Measurements from ENCODE around the gene NET1.

NET1 gene

GRCh38 chr10:5443429-5443828 is 31.1 kb downstream of the NET1 start:
- no peak for FAIRE-seq

DNA sequence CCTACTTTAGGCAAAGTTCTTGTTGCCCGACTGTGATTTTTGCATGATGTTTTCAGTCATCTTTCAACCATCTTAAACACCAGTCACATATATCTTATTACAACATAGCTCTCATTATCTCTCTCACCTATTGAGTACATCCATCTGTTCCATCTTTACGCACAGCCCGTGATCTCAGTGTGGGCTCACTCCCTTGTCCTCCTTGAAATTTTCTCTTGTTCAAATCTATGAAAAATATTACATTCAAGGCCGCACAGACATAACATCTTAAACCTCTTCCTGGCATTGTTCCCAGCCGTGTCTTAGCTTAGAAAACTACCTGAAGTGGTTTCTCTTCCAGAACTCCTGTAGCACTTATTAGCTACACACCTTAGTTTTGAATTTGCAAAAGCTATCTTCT is 32.6 kb downstream of the NET1 start:
- FAIRE-seq: no peak

GRCh38 chr10:5446390-5446926 is 34.1 kb downstream of the NET1 start:
- no peak for FAIRE-seq

DNA sequence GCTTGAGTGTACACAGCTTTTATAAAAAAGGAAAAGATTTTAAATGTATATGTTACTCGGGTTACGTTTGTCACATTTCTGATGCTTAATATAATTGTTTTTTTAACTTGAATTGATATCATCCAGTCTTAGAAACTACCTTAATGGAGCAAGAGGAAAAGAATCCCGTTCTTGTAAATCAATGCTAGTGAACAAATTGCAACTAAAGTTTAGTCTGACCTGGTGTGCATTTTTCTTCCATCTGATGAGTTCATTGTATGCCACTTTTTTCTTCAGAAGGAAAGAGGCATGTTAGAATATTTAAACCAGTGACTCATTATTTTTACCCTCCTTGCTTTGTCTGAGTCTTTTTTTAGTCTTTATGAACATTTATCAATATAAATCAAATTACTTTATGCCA is 34.7 kb downstream of the NET1 start:
- FAIRE-seq: no peak

GRCh38 chr10:5447611-5448071 is 35.3 kb downstream of the NET1 start:
- FAIRE-seq: no peak

DNA sequence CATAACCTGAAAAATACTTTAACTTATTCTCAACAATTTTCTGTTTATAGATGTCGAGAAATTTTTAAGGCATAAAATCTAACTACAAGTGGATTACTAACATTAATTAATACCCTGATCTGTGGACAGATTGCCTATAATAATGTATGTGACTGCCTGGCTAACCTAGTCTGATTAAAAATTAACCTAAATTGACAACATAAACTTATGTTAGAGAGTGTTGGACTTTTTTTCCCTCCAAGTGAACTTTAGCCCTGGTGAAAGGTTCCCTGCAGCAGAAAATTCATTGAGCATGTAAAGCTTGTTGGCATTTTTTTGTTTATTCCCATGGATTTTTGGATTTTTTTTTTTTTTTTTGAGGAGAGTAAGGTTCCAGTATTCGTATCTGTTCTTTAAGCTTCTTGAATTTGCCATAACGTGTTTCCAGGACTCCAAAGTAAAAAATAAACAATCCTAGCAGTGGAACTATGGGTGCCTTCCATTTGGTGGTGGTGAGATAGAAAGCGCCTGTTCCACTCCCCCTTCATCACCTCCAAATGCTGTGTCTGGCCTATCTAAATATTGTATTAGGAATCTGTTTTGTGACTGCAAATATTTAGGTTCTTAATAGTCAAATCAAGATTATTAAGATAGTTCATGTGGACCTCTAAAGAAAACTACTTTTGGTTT is 36.1 kb downstream of the NET1 start:
- FAIRE-seq: peak; percentile 83

- FAIRE-seq: no peak
Measured at GRCh38 chr10:5449227-5449626, 36.9 kb downstream of the NET1 start.

DNA sequence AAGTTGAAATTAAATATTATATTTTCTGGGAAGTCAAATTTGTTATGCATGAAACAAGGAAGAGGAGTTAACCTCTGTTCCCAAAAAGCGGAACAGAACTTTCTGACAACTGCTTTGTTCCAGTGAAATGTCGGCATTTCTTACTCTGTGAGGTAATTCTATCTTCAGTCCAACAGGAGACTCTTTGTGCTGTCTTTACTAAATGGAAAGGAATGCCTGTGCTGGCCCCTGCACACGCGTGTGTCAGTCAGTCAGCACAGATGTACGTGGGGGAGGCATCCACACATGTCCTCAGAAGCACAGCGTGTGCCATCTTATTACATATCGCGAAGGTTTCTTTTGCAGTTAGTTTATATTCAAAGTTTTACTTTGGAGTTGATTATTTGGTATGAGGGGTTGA is 37.5 kb downstream of the NET1 start:
- FAIRE-seq: no peak

- peak; percentile 45 for FAIRE-seq
Measured at GRCh38 chr10:5450605-5451384, 38.4 kb downstream of the NET1 start.

DNA sequence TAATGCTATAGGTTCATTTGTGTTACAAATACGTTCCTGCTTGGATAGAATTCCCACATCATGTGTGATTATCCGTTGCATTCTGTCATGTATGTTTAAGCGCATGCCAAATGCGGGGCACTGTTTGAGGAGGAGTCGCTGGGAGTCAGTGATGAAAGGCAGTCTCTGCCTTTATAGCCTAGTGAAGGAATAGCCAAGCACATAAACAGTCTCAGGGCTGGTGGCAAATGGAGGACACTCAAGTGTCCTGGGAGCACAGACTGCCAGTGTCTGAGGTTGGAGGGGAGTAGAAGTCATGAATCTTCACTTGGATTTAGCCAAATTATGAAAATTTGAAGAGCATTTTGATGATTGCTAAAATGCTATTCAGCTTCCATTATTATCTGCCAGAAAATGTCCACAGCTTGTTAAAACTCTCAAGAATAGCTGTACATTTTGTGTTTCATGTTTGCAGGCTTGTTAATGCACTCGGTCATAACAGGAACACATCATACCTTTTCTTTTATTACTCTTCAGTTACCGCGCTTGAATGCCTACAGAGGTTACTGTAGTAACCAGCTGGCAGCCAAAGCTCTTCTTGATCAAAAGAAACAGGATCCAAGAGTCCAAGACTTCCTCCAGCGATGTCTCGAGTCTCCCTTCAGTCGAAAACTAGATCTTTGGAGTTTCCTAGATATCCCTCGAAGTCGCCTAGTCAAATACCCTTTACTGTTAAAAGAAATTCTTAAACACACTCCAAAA is 41.6 kb downstream of the NET1 start:
- no peak for FAIRE-seq

- no peak for FAIRE-seq
Measured at GRCh38 chr10:5456563-5456962, 44.2 kb downstream of the NET1 start.

- no peak for FAIRE-seq
Measured at GRCh38 chr10:5457741-5458140, 45.4 kb downstream of the NET1 start.

DNA sequence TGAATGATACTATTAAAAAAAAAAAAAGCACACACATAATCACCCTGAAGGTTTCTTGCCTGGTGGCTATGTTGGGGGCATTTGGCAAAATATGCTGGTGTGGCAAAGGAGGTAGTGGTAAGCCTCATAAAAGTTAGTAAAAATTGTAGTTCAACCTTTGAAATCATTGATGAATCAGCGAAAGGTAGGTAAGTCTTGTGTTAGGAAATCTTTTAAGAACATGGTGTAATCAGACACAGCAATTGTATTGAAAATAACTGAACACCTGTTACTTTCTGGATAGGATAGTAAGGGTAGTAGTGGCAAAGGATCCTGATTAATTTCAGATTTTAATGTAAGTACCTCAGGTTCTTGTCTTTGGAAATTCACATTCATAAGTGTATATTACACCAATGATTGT is 46.1 kb downstream of the NET1 start:
- FAIRE-seq: no peak

DNA sequence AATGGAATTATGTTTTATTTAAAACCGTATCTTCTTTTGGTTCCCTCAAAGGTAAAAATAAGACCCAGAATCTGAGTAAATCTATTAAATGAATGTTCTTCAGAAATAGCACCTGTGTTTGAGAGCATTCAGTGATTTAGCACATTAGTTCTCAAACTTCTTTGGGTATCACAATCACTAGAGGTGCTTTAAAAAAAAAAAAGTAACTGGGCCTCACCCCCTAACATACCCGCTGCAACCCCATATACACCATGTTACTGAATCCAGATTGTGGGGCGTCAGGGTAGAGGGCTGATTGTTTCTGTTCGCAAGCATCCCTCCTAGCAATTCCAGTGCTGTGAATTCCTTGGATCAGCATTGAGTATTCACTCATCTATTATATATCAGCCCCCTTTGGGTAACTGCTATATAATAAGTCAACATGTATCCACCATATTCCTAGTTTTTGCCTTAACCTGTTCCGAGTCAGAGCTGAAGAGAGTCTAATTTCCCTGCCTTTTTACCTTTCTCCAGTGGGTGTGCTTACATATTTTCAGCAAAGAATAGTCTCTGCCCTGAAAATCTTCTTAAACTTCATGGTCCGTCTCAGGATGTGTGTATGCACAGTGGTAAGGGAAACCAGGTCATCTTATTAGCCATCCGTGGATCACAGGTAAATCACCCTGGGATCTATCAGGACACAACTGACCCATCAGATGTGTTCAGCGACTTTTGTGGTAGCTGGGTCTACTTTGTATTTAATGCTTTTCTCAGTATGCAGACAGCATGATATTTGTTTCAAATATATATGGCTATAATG is 46.8 kb downstream of the NET1 start:
- FAIRE-seq: no peak

DNA sequence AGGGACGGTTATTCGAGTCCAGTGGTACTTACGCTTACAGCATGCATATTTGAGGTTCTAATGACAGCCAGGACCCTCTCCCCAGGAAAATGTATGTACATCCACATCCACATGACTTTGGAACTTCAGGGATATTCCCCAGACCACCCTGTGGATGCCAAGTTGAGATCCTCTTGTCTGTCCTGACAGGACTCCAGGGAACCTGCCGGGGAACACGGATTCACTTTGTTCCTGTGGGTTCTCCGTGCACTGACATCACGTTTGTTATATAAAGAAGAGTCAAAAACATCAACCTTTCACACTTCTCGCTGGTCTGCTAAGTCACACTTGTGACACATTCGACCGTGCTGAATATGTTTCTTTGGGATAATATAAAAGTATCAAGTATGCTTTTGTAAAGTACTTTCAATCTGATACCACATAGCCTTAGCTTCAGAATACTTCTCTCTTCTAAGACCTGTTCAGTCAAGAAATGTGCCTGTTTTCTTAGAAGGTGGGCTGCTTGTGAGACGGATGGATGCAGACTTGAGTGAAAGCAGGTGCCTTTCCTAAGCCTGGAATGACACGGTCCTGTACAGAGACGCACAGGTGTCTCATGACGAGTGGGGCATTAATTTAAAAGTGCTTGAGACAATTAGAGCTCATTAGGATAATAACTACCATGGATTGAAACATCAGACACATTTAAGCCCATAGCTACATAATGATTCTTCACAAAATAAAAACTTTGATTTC is 48.3 kb downstream of the NET1 start:
- no peak for FAIRE-seq

- no peak for FAIRE-seq
Measured at GRCh38 chr10:5461203-5461588, 48.8 kb downstream of the NET1 start.

DNA sequence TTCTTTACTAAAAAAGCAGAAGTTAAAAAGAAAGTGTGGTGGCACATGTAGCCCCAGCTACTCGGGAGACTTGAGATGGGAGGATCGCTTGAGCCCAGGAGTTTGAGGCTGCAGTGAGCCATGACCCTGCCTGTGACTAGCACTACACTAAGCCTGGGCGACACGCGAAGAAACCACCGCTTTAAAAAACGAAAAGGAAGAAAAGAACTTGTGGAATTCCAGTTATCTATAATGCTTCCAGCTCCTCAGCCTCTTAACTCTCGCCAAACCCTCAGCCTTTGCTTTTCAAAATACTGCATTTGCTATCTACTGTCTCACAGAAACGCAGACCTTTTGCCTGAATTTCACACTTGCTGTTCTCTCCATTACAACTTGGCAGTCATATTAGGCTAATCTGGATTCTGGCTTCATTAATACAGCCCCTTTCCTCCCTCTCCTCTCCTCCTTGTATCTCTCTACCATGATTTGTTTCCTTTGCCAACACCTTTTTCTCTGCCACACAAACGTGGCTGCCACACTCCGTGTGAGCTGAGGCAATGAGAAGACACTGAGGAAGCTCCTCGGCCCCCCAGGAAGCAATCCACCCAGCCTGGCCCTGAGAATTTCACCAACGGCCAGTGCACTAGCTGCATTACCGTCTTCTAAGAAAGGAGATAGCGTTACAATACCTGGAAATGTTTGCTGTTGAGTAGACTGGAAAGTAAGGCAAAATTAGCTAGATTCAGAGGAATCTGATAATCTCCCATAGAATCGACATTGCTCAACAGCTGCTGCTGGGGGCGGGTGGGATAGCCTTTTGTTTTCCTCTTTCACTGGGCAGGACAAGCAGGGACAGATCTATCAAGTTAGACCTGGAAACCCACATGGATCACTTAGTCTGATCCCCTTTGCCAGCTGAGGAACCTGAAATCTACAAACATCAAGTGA is 49.8 kb downstream of the NET1 start:
- FAIRE-seq: no peak

GRCh38 chr10:5462841-5463293 is 50.5 kb downstream of the NET1 start:
- no peak for FAIRE-seq

- FAIRE-seq: no peak
Measured at GRCh38 chr10:5464546-5464945, 52.2 kb downstream of the NET1 start.

DNA sequence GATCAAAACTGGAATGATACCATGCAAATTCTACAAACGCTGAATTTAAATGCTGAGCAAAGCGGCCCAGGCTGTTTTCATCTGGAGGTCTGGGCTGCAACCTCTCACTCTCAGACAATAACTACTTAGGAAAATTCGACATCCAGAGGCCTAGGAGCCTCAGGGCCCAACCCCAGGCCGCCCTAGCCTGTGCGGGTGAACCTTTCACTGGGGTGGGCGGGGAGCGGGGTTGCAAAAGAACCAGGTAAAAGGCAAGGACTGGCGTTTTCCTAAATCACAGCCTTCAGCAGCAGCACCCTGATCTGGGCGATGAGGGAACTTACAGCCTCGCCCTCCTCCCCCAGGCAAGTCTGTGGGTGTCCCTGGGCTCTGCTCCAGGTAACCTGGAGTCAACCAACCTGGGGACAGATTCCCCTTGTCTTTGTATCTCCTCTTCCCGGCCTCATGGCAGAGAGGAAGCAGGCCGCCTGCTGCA is 53.7 kb downstream of the NET1 start:
- no peak for FAIRE-seq
